Lung (tissue), 12 donors: Measurements from ENCODE around the gene SLC19A1. TPM values are rescaled to one million over a fixed set of nuclear protein-coding genes. Genes with fewer than 3 reads are reported as not detected.
"Not testable (repeated sequence)": the region's sequence is repeated elsewhere in the genome, so short reads cannot be mapped to it uniquely, and the experiment has no call there.

Source experiments
- ATAC-seq: fragments of 200-7000 bp; cut with Tn5 transposase; one replicate; pipeline ENCODE4 v1.9.1; 2020; ENCODE audit warnings: moderate number of reproducible peaks; ENCODE audit not compliant: insufficient read depth, low FRiP score
- DNase-seq, 3 donors: peaks; one replicate each; pipeline ENCODE4 v3.0.0-alpha.2; 2013 to 2017
- H3K27ac ChIP-seq, 2 donors: one replicate each; pipeline ENCODE4 v1.5.1; 2013; ENCODE audit warnings: mild to moderate bottlenecking in 2 of 2, moderate library complexity in 2 of 2, control low read depth in 1 of 2, inconsistent platforms in 1 of 2, low read depth in 1 of 2, low read length in 1 of 2
- H3K27me3 ChIP-seq, 3 donors: one replicate each; pipeline ENCODE4 v1.5.1; 2013; ENCODE audit warnings: low read length in 2 of 3; ENCODE audit not compliant: control insufficient read depth in 3 of 3, insufficient read depth in 3 of 3
- H3K36me3 ChIP-seq, 4 donors: one replicate each; pipeline ENCODE4 v1.5.1; 2013; ENCODE audit warnings: low read length in 4 of 4, mild to moderate bottlenecking in 1 of 4, moderate library complexity in 1 of 4; ENCODE audit not compliant: control insufficient read depth in 4 of 4, insufficient read depth in 4 of 4
- H3K4me1 ChIP-seq, 5 donors: one replicate each; pipeline ENCODE4 v1.5.1; 2013; ENCODE audit warnings: low read length in 5 of 5, mild to moderate bottlenecking in 2 of 5, moderate library complexity in 1 of 5; ENCODE audit not compliant: control insufficient read depth in 5 of 5, insufficient read depth in 5 of 5
- H3K4me3 ChIP-seq: one replicate; pipeline ENCODE4 v1.5.1; 2013; ENCODE audit warnings: mild to moderate bottlenecking, control low read depth, moderate library complexity
- H3K9ac ChIP-seq, 2 donors: one replicate each; pipeline ENCODE4 v1.5.1; 2013; ENCODE audit warnings: low read length in 2 of 2, control low read depth in 1 of 2; ENCODE audit not compliant: insufficient read depth in 1 of 2
- H3K9me3 ChIP-seq, 4 donors: one replicate each; pipeline ENCODE4 v1.5.1; 2013; ENCODE audit warnings: low read length in 3 of 4, mild to moderate bottlenecking in 1 of 4, moderate library complexity in 1 of 4; ENCODE audit not compliant: control insufficient read depth in 4 of 4, insufficient read depth in 3 of 4
- WGBS, 2 donors: extraction: QIAGEN DNeasy Blood & Tissue Kit; methylation state at CpG; one replicate each; pipeline ENCODE4 v1.1.7; 2013; 5-methylcytosine and 5-hydroxymethylcytosine counted together
- polyA plus RNA-seq, 2 donors: library from polyadenylated mRNA; stranded (reverse); fragments of 200-250 nt; gene quantifications; one replicate each; pipeline ENCODE4 v1.2.1, GENCODE V29; 2013
- total RNA-seq, 2 donors: library from RNA; depleted of rRNA in 1 of 2; stranded (reverse); fragments of >200 nt in 1 of 2; gene quantifications; one replicate each; pipeline ENCODE4 v1.2.1, GENCODE V29; 2014 to 2021
- TF ChIP-seq, protein P1 (sequence below): IDR thresholded peaks from 2 replicates; pipeline ENCODE4 v1.5.1; 2012; ENCODE audit warnings: mild to moderate bottlenecking; ENCODE audit errors: control extremely low read depth, extremely low read depth
- donor health status: control.
- donor health status: control.
- donor health status: Bipolar disorder and iron deficiency.
- donor health status: healthy.
- donor health status: DM: yes; HTN: yes; CAD: no.

SLC19A1 gene
- total and polyA plus RNA-seq, 4 donors: 23.8 to 42.0 (median 26.2) TPM

GRCh38 chr21:45502600-45502999, 39.6 kb downstream of the SLC19A1 start:
- H3K36me3 ChIP-seq: peaks cover 0 to 15% (median 0%) of the 10 kb centered on the region in 4 donors
- no peak overlapping the region for H3K9ac ChIP-seq
- no peak overlapping the region for H3K27ac ChIP-seq
- no peaks in the 10 kb centered on the region for H3K27me3 ChIP-seq
- H3K4me1 ChIP-seq: no peaks in the 10 kb centered on the region
- WGBS, 2 donors: 90 to 95% methylated on average over 10 of the region's 10 CpGs
- DNase-seq: no peak
- no peaks in the 10 kb centered on the region for H3K9me3 ChIP-seq
- TF ChIP-seq, protein P1, sequence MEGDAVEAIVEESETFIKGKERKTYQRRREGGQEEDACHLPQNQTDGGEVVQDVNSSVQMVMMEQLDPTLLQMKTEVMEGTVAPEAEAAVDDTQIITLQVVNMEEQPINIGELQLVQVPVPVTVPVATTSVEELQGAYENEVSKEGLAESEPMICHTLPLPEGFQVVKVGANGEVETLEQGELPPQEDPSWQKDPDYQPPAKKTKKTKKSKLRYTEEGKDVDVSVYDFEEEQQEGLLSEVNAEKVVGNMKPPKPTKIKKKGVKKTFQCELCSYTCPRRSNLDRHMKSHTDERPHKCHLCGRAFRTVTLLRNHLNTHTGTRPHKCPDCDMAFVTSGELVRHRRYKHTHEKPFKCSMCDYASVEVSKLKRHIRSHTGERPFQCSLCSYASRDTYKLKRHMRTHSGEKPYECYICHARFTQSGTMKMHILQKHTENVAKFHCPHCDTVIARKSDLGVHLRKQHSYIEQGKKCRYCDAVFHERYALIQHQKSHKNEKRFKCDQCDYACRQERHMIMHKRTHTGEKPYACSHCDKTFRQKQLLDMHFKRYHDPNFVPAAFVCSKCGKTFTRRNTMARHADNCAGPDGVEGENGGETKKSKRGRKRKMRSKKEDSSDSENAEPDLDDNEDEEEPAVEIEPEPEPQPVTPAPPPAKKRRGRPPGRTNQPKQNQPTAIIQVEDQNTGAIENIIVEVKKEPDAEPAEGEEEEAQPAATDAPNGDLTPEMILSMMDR: no peak
- no peak overlapping the region for H3K4me3 ChIP-seq
- ATAC-seq: no peak

DNA sequence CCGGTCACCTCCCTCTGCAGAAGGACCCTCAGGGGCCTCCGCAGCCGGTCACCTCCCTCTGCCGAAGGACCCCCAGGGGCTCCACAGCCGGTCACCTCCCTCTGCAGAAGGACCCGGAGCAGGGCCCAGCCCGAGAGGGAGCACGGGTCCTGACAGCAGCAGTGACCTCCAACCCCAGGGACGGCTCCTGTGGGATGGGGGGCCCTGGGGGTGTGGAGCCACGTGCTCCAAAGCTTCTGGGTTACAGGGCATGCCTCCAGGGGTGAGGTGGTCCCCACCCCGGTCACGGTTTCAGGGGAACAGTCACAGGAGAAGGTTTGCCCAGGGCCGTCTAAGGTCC, 40.3 kb downstream of the SLC19A1 start:
- no peak overlapping the region for H3K27ac ChIP-seq
- no peak for DNase-seq
- ATAC-seq: no peak
- H3K9ac ChIP-seq: no peak overlapping the region
- no peaks in the 10 kb centered on the region for H3K27me3 ChIP-seq
- TF ChIP-seq, protein P1: no peak
- 82% methylated on average over 9 to 13 of the region's 13 CpGs for WGBS, 2 donors
- H3K9me3 ChIP-seq: no peaks in the 10 kb centered on the region
- H3K36me3 ChIP-seq: peaks cover 0 to 18% (median 0%) of the 10 kb centered on the region in 4 donors
- no peak overlapping the region for H3K4me3 ChIP-seq
- no peaks in the 10 kb centered on the region for H3K4me1 ChIP-seq

- H3K9ac ChIP-seq, H3K9me3 ChIP-seq, H3K27me3 ChIP-seq, H3K4me3 ChIP-seq, DNase-seq, H3K27ac ChIP-seq, H3K4me1 ChIP-seq, ATAC-seq: not testable (repeated sequence)
- H3K36me3 ChIP-seq: peaks cover 0 to 21% (median 0%) of the 10 kb centered on the region in 4 donors
- 81 to 82% methylated on average over 14 to 19 of the region's 20 CpGs for WGBS, 2 donors
These were observed 40.9 kb downstream of the SLC19A1 start for GRCh38 chr21:45501081-45502005.

DNA sequence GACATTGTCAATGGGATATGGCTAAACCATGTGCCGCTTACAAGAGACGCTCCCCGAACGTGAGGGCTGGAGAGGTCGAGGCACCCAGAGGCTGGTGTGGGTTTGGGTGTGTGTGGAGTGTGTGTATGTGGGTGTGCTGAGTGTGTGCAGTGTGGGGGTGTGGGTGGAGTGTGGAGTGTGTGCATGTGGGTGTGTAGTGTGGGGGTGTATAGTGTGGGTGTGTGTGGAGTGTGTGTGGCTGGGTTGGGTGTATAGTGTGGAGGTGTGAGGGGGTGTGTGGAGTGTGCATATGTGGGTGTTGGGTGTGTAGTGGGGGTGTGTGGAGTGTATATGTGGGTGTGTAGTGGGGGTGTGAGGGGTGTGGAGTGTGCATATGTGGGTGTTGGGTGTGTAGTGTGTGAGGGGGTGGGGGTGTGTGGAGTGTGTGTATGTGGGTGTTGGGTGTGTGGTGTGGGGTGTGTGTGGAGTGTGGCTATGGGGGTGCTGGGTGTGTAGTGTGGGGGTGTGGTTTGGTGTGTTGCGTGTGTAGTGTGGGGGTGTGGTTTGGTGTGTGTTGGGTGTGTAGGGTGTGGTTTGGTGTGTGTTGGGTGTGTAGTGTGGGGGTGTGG, 42.2 kb downstream of the SLC19A1 start:
- WGBS, 2 donors: 83 to 84% methylated on average over 6 of the region's 6 CpGs
- DNase-seq (no peak), ATAC-seq (no peak)

More for the DNA sequence above, 42.2 kb downstream of the SLC19A1 start:
- Histone ChIP-seq H3K4me3 (no peak overlapping the region), H3K36me3 (peaks cover 0 to 17% (median 2%) of the 10 kb centered on the region in 4 donors), H3K4me1 (no peaks in the 10 kb centered on the region), H3K9me3 (no peaks in the 10 kb centered on the region), H3K27me3 (no peaks in the 10 kb centered on the region), H3K27ac (no peak overlapping the region), H3K9ac (no peak overlapping the region)
- TF ChIP-seq, protein P1: no peak
